Activated CD4-positive, alpha-beta memory T cell treated with anti-CD3 and anti-CD28 coated beads, Interleukin-2, amount 10 ng/mL, durations not matched to agents 7 days and 5 days (primary cell): ENCODE data around the gene TCHP. TPM values are rescaled to one million over a fixed set of nuclear protein-coding genes. Genes with fewer than 3 reads are reported as not detected.

Experiments
- CTCF ChIA-PET: fragments of 350-600 bp; sonication (Branson Sonifier 250); formaldehyde crosslinking; loops from one replicate; lab custom pipeline; 2021; ENCODE audit warnings: antibody characterized with exemption, inconsistent platforms; lab: Charles Lee
- POLR2A ChIA-PET: fragments of 350-600 bp; sonication (Branson Sonifier 250); formaldehyde crosslinking; loops from one replicate; lab custom pipeline; 2021; ENCODE audit warnings: antibody characterized with exemption; lab: Charles Lee
- DNase-seq: peaks from one replicate; pipeline ENCODE4 v3.0.0-alpha.2; 2020
- H3K27ac Mint-ChIP-seq: one replicate; pipeline ENCODE4 v1.8.0; 2021; ENCODE audit warnings: mild to moderate bottlenecking, mixed read lengths
- H3K27me3 Mint-ChIP-seq: one replicate; pipeline ENCODE4 v1.8.0; 2021; ENCODE audit warnings: mixed read lengths
- H3K36me3 Mint-ChIP-seq: one replicate; pipeline ENCODE4 v1.8.0; 2021; ENCODE audit warnings: low read depth, mixed read lengths
- H3K4me1 Mint-ChIP-seq: one replicate; pipeline ENCODE4 v1.8.0; 2021; ENCODE audit warnings: mixed read lengths
- H3K4me3 Mint-ChIP-seq: one replicate; pipeline ENCODE4 v1.8.0; 2021; ENCODE audit warnings: mild to moderate bottlenecking, mixed read lengths
- H3K9me3 Mint-ChIP-seq: one replicate; pipeline ENCODE4 v1.8.0; 2021; ENCODE audit warnings: mixed read lengths
- total RNA-seq, 2 experiments: library from RNA; stranded (reverse); gene quantifications; one replicate each; pipeline ENCODE4 v1.2.3, GENCODE V29; 2021

The TCHP gene
- total RNA-seq, 2 experiments from 2014 or later, result 35.0 to 35.3 TPM

DNA sequence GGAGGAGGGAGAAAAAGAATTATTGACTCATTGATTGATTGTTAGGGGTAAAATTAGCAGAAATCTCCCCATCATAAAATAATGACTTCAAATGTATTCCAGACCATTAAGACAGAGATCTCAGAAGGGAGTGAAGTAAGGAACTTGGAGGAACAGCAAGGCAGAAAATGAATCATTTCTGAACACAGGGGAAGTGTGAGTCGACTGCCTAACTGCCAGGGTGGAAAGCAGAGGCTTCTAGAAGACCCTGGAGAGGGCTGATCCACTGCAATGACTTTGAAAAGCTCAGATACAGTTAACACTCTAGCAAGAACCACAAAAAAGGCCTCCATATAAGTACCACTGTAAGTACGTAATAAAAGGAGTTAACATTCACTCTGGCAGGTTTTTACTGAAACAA, 29.4 kb upstream of the TCHP start:
- no peak for DNase-seq
- ChIA-PET CTCF (interaction anchor here (0.9 to 1.4 kb wide), 2 partner anchors 10 to 25 kb away, joined by 3 to 5 read pairs; no protein-coding TSS in a partner anchor), POLR2A (no interaction called here)
- H3K9me3 Mint-ChIP-seq, result no peaks in the 10 kb centered on the region
- no peak overlapping the region for H3K4me3 Mint-ChIP-seq
- no peak overlapping the region for H3K27ac Mint-ChIP-seq
- peaks cover 4% of the 10 kb centered on the region for H3K36me3 Mint-ChIP-seq
- H3K27me3 Mint-ChIP-seq, result no peaks in the 10 kb centered on the region
- peaks cover 24% of the 10 kb centered on the region for H3K4me1 Mint-ChIP-seq

GRCh38 chr12:109871668-109872314, 28.3 kb upstream of the TCHP start:
- ChIA-PET POLR2A (interaction anchor here (0.8 kb wide), 1 partner anchor 25 kb away, joined by 3 read pairs; no protein-coding TSS in a partner anchor), CTCF (interaction anchor here (1.3 to 1.4 kb wide), 2 partner anchors 9 to 30 kb away, joined by 3 to 4 read pairs; no protein-coding TSS in a partner anchor)
- H3K4me1 Mint-ChIP-seq, result peaks cover 31% of the 10 kb centered on the region
- H3K9me3 Mint-ChIP-seq, result no peaks in the 10 kb centered on the region
- H3K36me3 Mint-ChIP-seq, result peaks cover 4% of the 10 kb centered on the region
- H3K27me3 Mint-ChIP-seq, result no peaks in the 10 kb centered on the region
- no peak overlapping the region for H3K27ac Mint-ChIP-seq
- no peak for DNase-seq
- H3K4me3 Mint-ChIP-seq, result no peak overlapping the region

GRCh38 chr12:109873653-109874052, 26.4 kb upstream of the TCHP start:
- Mint-ChIP-seq H3K4me1 (peaks cover 38% of the 10 kb centered on the region), H3K4me3 (no peak overlapping the region), H3K9me3 (no peaks in the 10 kb centered on the region), H3K36me3 (peaks cover 4% of the 10 kb centered on the region), H3K27me3 (no peaks in the 10 kb centered on the region), H3K27ac (no peak overlapping the region)
- CTCF ChIA-PET, result interaction anchor here (2.8 kb wide), 1 partner anchor 28 kb away, joined by 12 read pairs; no protein-coding TSS in a partner anchor
- DNase-seq, result no peak
- POLR2A ChIA-PET, result no interaction called here

DNA sequence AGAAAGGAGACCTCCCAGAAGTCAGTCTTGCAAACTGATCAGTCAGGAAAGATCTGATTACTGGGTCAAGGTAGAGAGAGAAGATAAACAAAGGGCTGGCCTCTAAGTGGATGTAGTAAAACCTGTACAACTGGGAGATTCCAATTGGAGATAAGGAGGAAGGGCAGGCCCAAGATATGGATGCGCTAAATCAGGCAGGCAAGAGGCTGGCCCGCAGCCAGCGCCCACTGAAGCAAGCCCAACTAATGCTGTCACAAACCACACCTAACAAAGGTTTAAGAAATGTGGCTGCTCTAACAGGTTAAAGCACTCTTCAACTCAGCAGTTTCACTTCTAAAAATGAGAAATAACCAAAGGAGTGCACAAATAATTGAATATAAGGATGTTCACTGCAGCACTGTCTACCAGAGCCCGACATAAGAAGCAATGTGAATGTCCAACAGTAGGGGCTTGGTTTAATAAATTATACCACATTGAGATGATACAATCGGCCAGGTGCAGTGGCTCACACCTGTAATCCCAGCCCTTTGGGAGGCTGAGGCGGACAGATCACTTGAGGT, 24.4 kb upstream of the TCHP start:
- Mint-ChIP-seq H3K4me3 (no peak overlapping the region), H3K4me1 (peaks cover 49% of the 10 kb centered on the region), H3K27me3 (no peaks in the 10 kb centered on the region), H3K9me3 (no peaks in the 10 kb centered on the region), H3K36me3 (peaks cover 8% of the 10 kb centered on the region), H3K27ac (no peak overlapping the region)
- CTCF ChIA-PET, result interaction anchor here (0.6 kb wide), 1 partner anchor 165 kb away, joined by 5 read pairs; no protein-coding TSS in a partner anchor
- DNase-seq, result no peak
- POLR2A ChIA-PET, result no interaction called here

DNA sequence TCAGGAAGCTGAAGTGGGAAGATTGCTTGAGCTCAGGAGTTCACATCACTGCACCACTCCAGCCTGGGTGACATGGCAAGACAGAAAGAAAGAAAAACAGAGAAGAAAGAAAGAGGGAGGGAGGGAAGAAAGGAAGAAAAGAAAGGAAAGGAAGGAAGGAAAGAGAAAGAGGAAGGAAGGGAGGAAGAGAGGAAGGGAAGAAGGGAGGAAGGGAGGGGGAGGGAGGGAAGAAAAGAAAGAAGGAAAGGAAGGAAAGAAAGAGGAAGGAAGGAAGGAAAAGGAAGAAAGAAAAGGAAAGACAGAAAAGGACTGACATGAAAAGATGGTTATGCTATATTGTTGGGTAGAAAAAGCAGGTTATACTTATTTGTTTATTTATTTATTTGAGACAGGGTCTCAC, 23.7 kb upstream of the TCHP start:
- no peak for DNase-seq
- H3K36me3 Mint-ChIP-seq, result peaks cover 8% of the 10 kb centered on the region
- H3K9me3 Mint-ChIP-seq, result no peaks in the 10 kb centered on the region
- ChIA-PET CTCF (interaction anchor here (0.5 to 3.8 kb wide), 4 partner anchors 24 to 164 kb away, joined by 3 to 14 read pairs (median 4); no protein-coding TSS in a partner anchor), POLR2A (no interaction called here)
- H3K27me3 Mint-ChIP-seq, result no peaks in the 10 kb centered on the region
- peaks cover 53% of the 10 kb centered on the region for H3K4me1 Mint-ChIP-seq
- no peak overlapping the region for H3K4me3 Mint-ChIP-seq
- no peak overlapping the region for H3K27ac Mint-ChIP-seq

- Mint-ChIP-seq H3K27me3 (peaks cover 7% of the 10 kb centered on the region), H3K4me1 (peaks cover 59% of the 10 kb centered on the region), H3K36me3 (peaks cover 5% of the 10 kb centered on the region), H3K9me3 (no peaks in the 10 kb centered on the region), H3K27ac (no peak overlapping the region), H3K4me3 (no peak overlapping the region)
- ChIA-PET POLR2A (interaction anchor here (0.9 to 2.8 kb wide), 3 partner anchors 24 to 403 kb away, joined by 3 to 15 read pairs (median 4); partner anchors contain the start of gene TCHP), CTCF (interaction anchor here (1.0 to 3.8 kb wide), 3 partner anchors 12 to 32 kb away, joined by 3 to 14 read pairs (median 9); no protein-coding TSS in a partner anchor)
- DNase-seq, result no peak
These were observed 22.4 kb upstream of the TCHP start for GRCh38 chr12:109877504-109878246.

- no peak for DNase-seq
- H3K4me3 Mint-ChIP-seq, result no peak overlapping the region
- peaks cover 4% of the 10 kb centered on the region for H3K36me3 Mint-ChIP-seq
- ChIA-PET CTCF (interaction anchor here (1.5 to 3.8 kb wide), 3 partner anchors 25 to 33 kb away, joined by 9 to 14 read pairs (median 9); no protein-coding TSS in a partner anchor), POLR2A (interaction anchor here (0.9 to 2.8 kb wide), 3 partner anchors 10 to 38 kb away, joined by 3 to 15 read pairs (median 5); partner anchors contain the start of gene TCHP)
- no peaks in the 10 kb centered on the region for H3K9me3 Mint-ChIP-seq
- H3K27ac Mint-ChIP-seq, result no peak overlapping the region
- peaks cover 61% of the 10 kb centered on the region for H3K4me1 Mint-ChIP-seq
- H3K27me3 Mint-ChIP-seq, result peaks cover 9% of the 10 kb centered on the region
These were observed 21.8 kb upstream of the TCHP start for GRCh38 chr12:109878247-109878625.

DNA sequence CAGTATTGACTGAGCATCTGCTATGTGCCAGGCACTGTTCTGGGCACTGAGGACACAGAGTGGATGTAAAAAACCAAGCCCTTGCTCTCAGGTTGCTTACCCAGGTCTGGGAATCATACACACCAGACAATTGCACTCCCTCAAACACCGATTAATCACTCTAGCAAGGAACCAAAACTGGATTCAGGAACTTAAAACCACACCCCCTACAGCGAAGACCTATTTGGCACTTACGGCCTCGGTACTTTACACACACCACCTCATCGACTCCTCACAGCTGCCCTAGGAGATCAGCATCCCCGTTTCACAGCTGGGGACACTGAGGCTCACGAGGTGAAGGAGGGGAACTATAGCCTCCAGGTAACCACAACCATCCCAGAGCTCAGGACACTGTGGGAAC, 21.3 kb upstream of the TCHP start:
- DNase-seq, result no peak
- H3K27ac Mint-ChIP-seq, result no peak overlapping the region
- peaks cover 66% of the 10 kb centered on the region for H3K4me1 Mint-ChIP-seq
- H3K4me3 Mint-ChIP-seq, result peak overlapping the region; percentile 97
- H3K27me3 Mint-ChIP-seq, result peaks cover 9% of the 10 kb centered on the region
- H3K36me3 Mint-ChIP-seq, result peaks cover 4% of the 10 kb centered on the region
- H3K9me3 Mint-ChIP-seq, result no peaks in the 10 kb centered on the region
- ChIA-PET POLR2A (interaction anchor here (0.9 to 2.8 kb wide), 5 partner anchors 10 to 38 kb away, joined by 3 to 15 read pairs (median 3); partner anchors contain the start of gene TCHP), CTCF (interaction anchor here (1.0 to 3.8 kb wide), 3 partner anchors 15 to 33 kb away, joined by 3 to 14 read pairs (median 9); no protein-coding TSS in a partner anchor)

DNA sequence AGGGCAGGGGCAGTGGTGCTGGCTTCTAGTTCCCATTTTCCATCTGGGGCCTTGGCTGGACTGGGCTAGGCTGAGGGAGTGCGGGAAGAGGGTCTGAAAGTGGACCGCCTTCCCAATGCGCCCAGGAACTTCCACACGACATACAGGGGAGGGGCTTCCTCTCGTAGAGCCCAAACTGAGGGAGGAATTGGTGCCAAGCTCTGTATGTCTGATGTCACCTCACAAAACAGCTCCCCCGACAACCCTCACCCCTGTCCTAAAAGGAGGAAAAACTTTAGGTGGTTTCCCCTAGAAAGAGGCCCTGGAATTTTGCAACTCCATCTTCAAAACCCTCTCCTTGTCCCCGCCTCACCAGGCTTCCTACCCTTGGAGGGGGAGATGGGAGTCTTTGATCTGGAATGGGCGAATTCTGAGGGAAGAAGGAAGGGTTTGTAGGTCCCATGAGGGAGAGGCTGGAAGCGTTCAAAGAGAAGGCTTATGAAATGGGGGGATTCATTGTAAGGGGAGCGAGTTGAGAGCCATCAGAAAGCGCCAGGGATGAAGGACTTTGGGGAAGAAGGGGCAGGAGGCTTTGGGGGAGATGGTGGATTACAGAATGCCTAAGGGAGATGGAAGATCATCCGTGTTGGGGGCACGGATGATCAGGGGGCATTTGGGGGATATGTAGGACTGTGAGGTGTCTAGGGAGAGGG, 20.6 kb upstream of the TCHP start:
- no peak for DNase-seq

GRCh38 chr12:109880043-109880931, 19.8 kb upstream of the TCHP start, which contains the start of gene GLTP:
GLTP (minus strand) TSS chr12:109880541; CDS start chr12:109880374, 167 bp downstream.
- Mint-ChIP-seq H3K9me3 (no peaks in the 10 kb centered on the region), H3K36me3 (peaks cover 4% of the 10 kb centered on the region), H3K4me3 (peak within 1 kb of the TSS; percentile 97), H3K4me1 (peaks cover 62% of the 10 kb centered on the region), H3K27me3 (peaks cover 11% of the 10 kb centered on the region), H3K27ac (peak within 1 kb of the TSS; percentile 76)
- peak; percentile 91 for DNase-seq
- ChIA-PET POLR2A (interaction anchor here (1.0 to 1.6 kb wide), 4 partner anchors 8 to 17 kb away, joined by 3 to 5 read pairs (median 4); no protein-coding TSS in a partner anchor), CTCF (interaction anchor here (1.0 to 3.8 kb wide), 4 partner anchors 9 to 35 kb away, joined by 3 to 14 read pairs (median 6); no protein-coding TSS in a partner anchor)

More for the DNA sequence above, 20.6 kb upstream of the TCHP start:
- CTCF ChIA-PET, result interaction anchor here (1.0 to 3.8 kb wide), 3 partner anchors 14 to 34 kb away, joined by 3 to 14 read pairs (median 9); no protein-coding TSS in a partner anchor
- Mint-ChIP-seq H3K36me3 (peaks cover 4% of the 10 kb centered on the region), H3K27me3 (peaks cover 9% of the 10 kb centered on the region), H3K4me1 (peaks cover 67% of the 10 kb centered on the region), H3K9me3 (no peaks in the 10 kb centered on the region), H3K4me3 (peak overlapping the region; percentile 97), H3K27ac (peak overlapping the region; percentile 76)
- POLR2A ChIA-PET, result interaction anchor here (1.0 to 2.8 kb wide), 4 partner anchors 9 to 22 kb away, joined by 3 to 15 read pairs (median 4); partner anchors contain the start of gene TCHP

GRCh38 chr12:109880938-109881337, 19.1 kb upstream of the TCHP start:
- Mint-ChIP-seq H3K27ac (peak overlapping the region; percentile 69), H3K4me1 (peaks cover 56% of the 10 kb centered on the region), H3K36me3 (peaks cover 4% of the 10 kb centered on the region), H3K9me3 (no peaks in the 10 kb centered on the region), H3K27me3 (peaks cover 11% of the 10 kb centered on the region), H3K4me3 (peak overlapping the region; percentile 82)
- CTCF ChIA-PET, result interaction anchor here (1.1 kb wide), 1 partner anchor 10 kb away, joined by 3 read pairs; no protein-coding TSS in a partner anchor
- POLR2A ChIA-PET, result interaction anchor here (0.9 to 1.6 kb wide), 2 partner anchors 8 to 20 kb away, joined by 3 to 4 read pairs; no protein-coding TSS in a partner anchor
- no peak for DNase-seq
